ENCODE measurements around the gene SLC9A8.

The SLC9A8 gene

DNA sequence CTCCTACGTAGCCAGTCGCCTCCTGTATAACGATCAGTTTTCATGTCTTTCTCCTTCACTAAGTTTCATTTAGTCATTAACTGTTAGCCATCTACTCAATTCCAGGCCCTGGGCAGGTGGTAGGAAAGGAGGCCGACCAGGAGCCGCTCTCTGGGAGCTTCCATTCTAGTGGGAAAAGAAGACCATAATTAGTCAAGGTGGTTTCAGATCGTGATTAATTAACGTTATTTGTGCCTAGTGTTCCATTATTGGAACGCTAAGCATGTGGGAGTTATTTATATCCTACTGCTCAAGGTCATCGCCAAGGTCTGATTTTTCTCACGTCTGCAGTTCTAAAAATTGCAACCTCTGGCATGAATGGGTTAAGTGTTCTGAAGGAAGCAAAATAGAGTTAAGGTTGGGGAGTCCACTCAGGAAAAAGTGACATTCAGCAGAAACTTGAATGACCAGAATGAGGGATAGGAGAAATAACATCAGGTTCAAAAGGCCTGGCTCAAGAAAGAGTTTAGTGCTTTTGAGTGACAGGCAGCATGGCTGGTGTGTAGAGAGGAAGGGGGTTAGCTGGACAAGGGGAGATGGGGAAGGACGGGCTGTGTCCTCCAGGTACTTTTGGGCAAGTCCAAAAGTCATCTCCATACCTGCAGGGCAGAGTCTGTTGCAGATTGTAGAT is 812 bp downstream of the SLC9A8 start:
- CTCF ChIA-PET, result interaction anchor here (0.6 to 1.4 kb wide), 5 partner anchors 37 to 432 kb away, joined by 3 to 4 read pairs (median 3); no protein-coding TSS in a partner anchor
- Histone ChIP-seq H3K27ac (ENCODE audit: extremely low read depth, low read depth, low read length) (peak overlapping the region; percentile 58), H3K4me3 (ENCODE audit: low read depth, low read length) (peak overlapping the region; percentile 81), H3K9me3 (ENCODE audit: control insufficient read depth, insufficient read depth, low read depth, low read length) (no peaks in the 10 kb centered on the region), H3K4me1 (ENCODE audit: control insufficient read depth, insufficient read depth, low read length) (no peaks in the 10 kb centered on the region), H3K36me3 (ENCODE audit: control insufficient read depth in 2 of 2, insufficient read depth in 1 of 2, low read length in 2 of 2) (peaks cover 19 to 33% of the 10 kb centered on the region in 2 experiments; a peak in 2 of 3 replicates)
- TF ChIP-seq, protein P1, sequence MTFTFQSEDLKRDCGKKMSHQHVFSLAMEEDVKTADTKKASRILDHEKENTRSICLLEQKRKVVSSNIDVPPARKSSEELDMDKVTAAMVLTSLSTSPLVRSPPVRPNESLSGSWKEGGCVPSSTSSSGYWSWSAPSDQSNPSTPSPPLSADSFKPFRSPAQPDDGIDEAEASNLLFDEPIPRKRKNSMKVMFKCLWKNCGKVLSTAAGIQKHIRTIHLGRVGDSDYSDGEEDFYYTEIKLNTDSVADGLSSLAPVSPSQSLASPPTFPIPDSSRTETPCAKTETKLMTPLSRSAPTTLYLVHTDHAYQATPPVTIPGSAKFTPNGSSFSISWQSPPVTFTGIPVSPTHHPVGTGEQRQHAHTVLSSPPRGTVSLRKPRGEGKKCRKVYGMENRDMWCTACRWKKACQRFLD (tag by site-specific recombination; IDR thresholded peaks at IDR 0.05), result no peak
- no peak for TF ChIP-seq ZBTB7A (tag by site-specific recombination; IDR thresholded peaks at IDR 0.05; ENCODE audit: low read depth)
- TF ChIP-seq ZNF335 (tag by site-specific recombination; conservative IDR thresholded peaks at IDR 0.05), result no peak; the same call in 1 of the 2 replicates
- no peak for TF ChIP-seq ZSCAN16 (tag by site-specific recombination; IDR thresholded peaks at IDR 0.05)
- TF ChIP-seq, protein P2, sequence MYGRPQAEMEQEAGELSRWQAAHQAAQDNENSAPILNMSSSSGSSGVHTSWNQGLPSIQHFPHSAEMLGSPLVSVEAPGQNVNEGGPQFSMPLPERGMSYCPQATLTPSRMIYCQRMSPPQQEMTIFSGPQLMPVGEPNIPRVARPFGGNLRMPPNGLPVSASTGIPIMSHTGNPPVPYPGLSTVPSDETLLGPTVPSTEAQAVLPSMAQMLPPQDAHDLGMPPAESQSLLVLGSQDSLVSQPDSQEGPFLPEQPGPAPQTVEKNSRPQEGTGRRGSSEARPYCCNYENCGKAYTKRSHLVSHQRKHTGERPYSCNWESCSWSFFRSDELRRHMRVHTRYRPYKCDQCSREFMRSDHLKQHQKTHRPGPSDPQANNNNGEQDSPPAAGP (tag by site-specific recombination; IDR thresholded peaks at IDR 0.05), result no peak
- TF ChIP-seq, protein P3, sequence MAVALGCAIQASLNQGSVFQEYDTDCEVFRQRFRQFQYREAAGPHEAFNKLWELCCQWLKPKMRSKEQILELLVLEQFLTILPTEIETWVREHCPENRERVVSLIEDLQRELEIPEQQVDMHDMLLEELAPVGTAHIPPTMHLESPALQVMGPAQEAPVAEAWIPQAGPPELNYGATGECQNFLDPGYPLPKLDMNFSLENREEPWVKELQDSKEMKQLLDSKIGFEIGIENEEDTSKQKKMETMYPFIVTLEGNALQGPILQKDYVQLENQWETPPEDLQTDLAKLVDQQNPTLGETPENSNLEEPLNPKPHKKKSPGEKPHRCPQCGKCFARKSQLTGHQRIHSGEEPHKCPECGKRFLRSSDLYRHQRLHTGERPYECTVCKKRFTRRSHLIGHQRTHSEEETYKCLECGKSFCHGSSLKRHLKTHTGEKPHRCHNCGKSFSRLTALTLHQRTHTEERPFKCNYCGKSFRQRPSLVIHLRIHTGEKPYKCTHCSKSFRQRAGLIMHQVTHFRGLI (tag by site-specific recombination; IDR thresholded peaks at IDR 0.05), result no peak
- no peak for TF ChIP-seq ZNF175 (tag by site-specific recombination; IDR thresholded peaks at IDR 0.05)
- TF ChIP-seq, protein P4, sequence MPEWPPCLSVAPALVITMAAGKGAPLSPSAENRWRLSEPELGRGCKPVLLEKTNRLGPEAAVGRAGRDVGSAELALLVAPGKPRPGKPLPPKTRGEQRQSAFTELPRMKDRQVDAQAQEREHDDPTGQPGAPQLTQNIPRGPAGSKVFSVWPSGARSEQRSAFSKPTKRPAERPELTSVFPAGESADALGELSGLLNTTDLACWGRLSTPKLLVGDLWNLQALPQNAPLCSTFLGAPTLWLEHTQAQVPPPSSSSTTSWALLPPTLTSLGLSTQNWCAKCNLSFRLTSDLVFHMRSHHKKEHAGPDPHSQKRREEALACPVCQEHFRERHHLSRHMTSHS (tag by site-specific recombination; IDR thresholded peaks at IDR 0.05), result no peak
- no peak for TF ChIP-seq ZNF404 (tag by site-specific recombination; IDR thresholded peaks at IDR 0.05)
- TF ChIP-seq ZNF37A (tag by site-specific recombination; IDR thresholded peaks at IDR 0.05), result no peak
- no peak for TF ChIP-seq ZBTB48 (tag by site-specific recombination; IDR thresholded peaks at IDR 0.05)
- TF ChIP-seq, protein P5, sequence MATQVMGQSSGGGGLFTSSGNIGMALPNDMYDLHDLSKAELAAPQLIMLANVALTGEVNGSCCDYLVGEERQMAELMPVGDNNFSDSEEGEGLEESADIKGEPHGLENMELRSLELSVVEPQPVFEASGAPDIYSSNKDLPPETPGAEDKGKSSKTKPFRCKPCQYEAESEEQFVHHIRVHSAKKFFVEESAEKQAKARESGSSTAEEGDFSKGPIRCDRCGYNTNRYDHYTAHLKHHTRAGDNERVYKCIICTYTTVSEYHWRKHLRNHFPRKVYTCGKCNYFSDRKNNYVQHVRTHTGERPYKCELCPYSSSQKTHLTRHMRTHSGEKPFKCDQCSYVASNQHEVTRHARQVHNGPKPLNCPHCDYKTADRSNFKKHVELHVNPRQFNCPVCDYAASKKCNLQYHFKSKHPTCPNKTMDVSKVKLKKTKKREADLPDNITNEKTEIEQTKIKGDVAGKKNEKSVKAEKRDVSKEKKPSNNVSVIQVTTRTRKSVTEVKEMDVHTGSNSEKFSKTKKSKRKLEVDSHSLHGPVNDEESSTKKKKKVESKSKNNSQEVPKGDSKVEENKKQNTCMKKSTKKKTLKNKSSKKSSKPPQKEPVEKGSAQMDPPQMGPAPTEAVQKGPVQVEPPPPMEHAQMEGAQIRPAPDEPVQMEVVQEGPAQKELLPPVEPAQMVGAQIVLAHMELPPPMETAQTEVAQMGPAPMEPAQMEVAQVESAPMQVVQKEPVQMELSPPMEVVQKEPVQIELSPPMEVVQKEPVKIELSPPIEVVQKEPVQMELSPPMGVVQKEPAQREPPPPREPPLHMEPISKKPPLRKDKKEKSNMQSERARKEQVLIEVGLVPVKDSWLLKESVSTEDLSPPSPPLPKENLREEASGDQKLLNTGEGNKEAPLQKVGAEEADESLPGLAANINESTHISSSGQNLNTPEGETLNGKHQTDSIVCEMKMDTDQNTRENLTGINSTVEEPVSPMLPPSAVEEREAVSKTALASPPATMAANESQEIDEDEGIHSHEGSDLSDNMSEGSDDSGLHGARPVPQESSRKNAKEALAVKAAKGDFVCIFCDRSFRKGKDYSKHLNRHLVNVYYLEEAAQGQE (tag by site-specific recombination; IDR thresholded peaks at IDR 0.05), result no peak
- no peak for TF ChIP-seq ZNF140 (tag by site-specific recombination; IDR thresholded peaks at IDR 0.05)
- no peak for TF ChIP-seq ZNF146 (tag by site-specific recombination; IDR thresholded peaks at IDR 0.05)
- TF ChIP-seq ZNF138 (tag by site-specific recombination; IDR thresholded peaks at IDR 0.05; ENCODE audit: borderline replicate concordance), result no peak
- POLR2A ChIA-PET, result interaction anchor here (0.6 to 1.7 kb wide), 7 partner anchors 28 to 535 kb away, joined by 3 to 4 read pairs (median 3); partner anchors contain the start of genes RNF114 and ZNFX1

All from HEK293 (cell line).